ENCODE measurements around the gene PMF1.

PMF1 gene

GRCh38 chr1:156241311-156241811 is 28.6 kb downstream of the PMF1 start:
- no peak for DNase-seq

DNA sequence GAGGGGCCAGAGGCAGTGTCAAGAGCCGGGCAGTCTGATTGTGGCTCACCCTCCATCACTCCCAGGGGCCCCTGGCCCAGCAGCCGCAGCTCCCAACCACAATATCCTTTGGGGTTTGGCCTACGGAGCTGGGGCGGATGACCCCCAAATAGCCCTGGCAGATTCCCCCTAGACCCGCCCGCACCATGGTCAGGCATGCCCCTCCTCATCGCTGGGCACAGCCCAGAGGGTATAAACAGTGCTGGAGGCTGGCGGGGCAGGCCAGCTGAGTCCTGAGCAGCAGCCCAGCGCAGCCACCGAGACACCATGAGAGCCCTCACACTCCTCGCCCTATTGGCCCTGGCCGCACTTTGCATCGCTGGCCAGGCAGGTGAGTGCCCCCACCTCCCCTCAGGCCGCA is 29.1 kb downstream of the PMF1 start, which contains the start of gene BGLAP:
Gene BGLAP, plus strand, starts transcription at position 259 of the 400 bp plus-strand sequence. Its CDS starts 48 bp downstream, at position 307.
- no peak for DNase-seq

DNA sequence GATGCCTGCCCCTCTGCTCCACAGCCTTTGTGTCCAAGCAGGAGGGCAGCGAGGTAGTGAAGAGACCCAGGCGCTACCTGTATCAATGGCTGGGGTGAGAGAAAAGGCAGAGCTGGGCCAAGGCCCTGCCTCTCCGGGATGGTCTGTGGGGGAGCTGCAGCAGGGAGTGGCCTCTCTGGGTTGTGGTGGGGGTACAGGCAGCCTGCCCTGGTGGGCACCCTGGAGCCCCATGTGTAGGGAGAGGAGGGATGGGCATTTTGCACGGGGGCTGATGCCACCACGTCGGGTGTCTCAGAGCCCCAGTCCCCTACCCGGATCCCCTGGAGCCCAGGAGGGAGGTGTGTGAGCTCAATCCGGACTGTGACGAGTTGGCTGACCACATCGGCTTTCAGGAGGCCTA is 29.9 kb downstream of the PMF1 start:
- no peak for DNase-seq

DNA sequence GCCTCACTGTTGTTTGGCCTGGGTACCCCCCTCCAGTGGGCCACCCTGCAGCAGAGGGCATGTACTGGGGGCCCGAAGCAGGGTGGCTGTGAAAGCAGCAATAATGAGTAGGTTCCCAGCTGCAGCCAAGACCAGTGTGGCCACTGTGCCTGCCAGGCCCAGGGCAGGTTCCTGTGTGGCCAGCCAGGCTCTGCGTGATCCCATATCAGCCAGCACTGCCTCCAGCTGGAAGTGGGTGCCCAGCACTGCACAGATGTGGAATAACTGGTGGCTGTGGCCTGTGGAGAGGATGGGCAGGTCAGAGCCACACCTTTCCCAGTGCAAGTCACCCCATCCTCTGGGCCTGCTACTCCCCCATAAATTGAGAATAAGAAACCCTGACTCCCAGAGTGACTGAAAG is 31.3 kb downstream of the PMF1 start:
- DNase-seq, result no peak

DNA sequence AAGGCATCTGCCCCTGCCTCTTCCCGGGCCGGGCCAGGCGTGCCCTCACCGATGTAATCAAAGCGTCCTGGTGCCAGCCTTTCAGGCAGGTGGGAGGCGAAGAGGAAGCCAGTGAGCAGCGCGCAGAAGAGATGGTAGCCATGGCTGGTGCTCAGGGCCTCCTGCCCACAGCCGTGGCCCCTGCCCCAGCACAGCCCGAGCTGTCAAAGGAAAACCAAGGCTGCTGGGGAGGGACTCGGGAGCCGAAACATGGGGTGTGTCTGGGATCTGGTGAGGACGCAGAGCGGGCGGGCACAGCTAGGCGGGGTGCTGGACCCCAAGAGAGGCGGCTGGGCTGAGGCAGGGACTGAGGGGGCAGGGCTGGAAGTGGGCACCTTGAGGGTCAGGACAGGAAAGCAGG is 31.9 kb downstream of the PMF1 start:
- DNase-seq, result no peak

DNA sequence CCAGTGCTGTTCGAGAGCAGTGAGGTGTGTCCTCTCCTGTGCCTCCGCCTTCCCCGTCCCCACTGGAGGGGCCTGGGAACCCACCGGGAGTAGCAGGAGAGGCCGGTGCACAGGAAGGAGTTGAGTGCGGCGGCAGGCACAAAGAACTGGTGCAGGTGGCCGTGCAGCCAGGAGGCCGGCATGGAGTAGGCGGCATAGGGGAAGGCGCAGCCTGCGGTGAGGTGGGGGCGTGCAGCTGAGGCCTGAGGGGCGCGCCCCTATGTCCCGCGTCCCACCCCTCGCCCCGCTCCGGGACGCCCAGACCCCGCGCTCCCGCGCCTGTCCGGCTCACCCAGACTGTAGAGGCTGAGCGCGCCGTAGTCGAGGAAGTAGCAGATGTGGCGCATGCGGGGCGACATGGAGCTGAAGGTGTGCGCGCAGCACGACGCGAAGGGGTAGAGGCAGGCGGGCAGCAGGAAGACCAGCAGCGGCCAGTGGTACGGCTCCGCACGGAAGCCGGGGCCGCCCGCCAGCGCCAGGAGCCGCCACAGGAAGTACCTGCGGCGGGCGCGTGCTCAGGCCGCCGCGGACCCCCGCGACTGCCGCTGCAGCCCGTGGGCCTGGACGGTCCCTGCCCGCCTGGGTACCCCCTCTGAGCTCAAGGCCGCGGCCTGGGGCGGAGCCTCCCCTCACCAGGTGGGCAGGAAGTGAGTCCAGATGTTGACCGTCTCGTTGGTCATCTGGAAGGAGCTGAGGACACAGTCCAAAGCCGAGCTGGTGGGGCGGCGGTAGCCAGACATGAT is 32.8 kb downstream of the PMF1 start:
- DNase-seq, result peak; percentile 60

DNA sequence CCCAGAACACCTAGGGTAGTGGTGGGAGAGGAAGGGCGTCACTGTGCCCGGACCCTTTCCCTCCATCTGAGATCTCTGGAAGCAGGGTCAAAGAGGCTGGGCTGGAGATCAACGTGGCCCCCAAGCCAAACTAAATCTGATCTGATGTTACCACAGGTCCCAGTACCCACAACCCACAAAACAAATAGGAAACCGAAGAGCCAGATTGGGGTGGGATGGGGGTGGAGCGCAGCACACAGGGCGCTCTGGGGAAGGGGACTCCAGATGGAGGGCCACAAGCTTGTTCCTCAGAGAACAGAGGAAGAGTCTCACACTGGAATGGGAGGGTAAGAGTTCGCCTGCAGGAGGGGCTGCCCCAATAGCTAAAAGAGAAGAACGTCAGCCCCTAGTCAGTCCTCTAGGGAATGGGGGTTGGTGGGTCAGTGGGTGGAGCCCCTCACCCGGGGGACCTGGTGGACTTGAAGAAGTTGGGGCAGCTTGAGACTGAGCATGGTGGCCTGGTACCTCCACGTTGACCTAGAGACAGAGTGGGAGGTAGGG is 33.5 kb downstream of the PMF1 start:
- DNase-seq, result no peak

- DNase-seq, result no peak
Observed at GRCh38 chr1:156246781-156247459, 34.1 kb downstream of the PMF1 start.

DNA sequence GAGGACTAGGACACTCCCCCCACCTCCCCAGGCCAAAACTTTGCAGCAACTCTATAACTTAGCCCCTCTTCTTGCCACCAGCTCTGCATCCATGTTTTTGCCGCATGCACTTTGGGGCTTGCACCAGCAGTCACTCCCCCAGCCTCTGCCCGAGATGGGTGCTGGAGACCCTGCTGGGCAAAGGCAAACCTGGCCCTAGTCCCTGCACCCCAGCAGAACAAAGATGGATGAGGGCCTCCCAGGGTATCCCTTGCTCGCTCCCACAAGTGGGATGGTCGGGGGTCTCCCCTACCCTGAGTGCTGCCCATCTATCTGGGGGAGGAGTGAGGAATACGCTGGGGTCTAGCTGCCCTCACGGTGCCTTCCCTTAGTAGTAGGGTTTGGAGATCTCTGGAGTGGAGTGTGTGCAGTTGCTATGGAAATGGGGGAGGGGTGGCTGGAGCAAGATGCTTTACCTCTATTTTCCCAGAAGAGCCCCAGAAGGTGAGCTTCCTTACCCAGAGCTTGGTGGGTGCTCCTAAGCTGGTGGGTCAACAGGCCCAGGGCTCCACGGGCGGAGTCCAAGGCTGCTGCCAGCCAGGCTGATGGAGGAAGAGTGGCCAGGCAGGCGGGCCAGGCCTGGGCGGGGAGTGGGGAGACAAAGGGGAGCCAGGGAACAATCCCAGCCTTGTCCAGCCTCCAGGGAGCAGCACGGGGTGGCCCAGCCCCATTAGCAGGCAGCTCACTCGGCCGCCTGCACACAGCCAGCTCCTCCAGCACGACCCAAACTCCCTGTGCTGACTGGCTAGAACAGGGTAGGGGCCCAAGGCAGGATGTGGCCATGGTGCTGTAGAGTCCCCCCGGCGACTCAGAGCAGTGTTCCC is 34.9 kb downstream of the PMF1 start, which contains the start of gene PAQR6:
Gene PAQR6, minus strand, starts transcription at position 597 of the 863 bp plus-strand sequence. CDS start 1,325 bp downstream, outside the sequence.
- no peak for DNase-seq

DNA sequence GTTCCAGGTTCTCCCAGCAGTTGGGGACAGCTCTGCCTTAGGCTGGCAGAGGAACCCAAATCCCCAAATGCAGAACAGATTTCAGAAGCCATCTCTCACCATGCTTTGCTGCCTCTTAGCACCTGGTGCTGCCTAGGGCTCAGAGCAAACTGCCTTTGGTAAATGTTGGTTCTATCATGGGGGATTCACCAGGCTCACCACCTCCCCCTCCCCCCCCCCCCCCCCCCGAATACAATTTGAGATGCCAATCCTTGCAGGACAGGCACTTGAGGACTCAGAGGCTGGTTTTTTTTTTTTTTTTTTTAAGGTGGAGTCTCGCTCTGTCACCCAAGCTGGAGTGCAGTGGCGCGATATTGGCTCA is 35.5 kb downstream of the PMF1 start:
- DNase-seq, result no peak

DNA sequence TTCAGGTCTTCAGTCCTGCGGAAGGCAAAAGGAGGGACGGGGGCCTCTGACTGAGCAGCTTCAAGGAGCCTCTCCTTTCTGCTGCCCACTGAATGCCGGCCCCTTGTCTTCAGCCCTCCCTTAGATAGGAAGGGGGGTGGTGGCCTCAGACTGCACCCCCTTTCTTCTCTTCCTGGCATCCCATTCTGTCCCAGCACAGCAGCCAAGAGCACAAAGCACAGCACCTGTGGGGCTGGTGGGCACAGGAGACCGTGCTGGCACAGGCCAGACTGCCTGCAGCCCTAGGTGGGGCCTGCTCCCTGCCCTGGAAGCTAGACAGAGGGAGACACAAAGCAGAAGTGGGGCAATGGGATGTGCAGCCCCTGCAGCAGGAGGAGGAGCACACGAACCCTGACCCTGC is 36.8 kb downstream of the PMF1 start:
- no peak for DNase-seq

DNA sequence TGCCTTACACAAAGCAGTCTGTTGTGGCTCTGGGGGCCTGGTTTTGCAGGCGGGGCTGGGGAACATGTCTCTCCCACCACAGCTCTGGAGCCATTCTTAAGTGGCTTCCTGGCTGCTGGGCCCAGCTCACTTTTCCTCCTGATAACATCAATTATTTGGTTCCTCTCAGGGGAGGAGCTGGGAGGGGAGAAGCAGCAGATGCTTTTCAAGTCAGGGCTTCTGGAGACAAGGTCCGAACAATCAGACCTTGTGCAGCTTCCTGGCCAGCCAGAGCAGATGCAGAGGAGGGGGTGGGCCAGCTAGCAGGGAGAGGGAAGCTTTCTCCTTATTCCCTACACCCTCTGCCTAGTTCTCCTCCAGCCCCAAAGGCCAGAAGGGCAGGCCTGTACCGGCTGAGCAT is 38.7 kb downstream of the PMF1 start:
- no peak for DNase-seq

DNA sequence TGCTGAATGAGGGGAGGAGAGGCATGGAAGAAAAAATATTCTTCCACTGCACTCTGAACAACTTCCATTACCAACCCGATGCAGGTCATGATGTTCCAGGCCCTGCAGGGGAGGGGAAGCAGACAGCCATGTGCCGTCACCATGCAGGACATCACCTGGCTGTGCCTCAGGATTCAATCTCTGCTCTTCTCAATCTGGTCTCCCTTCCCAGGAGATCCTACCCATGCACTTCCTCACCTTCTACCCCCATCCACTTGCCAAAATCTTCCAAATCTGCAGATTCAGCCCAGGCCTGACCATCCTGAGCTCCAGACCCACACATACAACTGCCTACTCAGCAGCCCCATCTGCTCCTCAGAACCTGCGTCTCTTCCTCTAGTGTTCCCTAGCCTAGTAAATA is 40.8 kb downstream of the PMF1 start:
- DNase-seq, result no peak

DNA sequence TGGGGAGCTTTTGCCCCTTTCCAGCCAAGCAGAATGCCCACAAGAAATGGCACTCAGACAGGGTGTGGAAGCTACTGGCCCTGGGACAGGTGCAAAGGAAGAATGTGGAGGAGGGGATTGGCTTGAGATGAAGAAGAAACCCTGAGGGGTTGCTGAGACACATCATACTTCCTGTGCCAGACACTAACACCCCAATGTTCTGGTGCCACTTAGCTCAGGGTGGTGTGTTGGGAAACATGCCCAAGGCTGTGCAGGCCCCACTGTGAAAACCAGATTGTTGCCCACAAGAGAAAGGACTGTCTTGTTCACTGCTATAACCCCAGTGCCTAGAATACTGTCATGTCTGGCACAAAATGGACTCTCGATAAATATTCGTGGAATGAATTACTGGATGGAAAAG is 44.9 kb downstream of the PMF1 start:
- no peak for DNase-seq

DNA sequence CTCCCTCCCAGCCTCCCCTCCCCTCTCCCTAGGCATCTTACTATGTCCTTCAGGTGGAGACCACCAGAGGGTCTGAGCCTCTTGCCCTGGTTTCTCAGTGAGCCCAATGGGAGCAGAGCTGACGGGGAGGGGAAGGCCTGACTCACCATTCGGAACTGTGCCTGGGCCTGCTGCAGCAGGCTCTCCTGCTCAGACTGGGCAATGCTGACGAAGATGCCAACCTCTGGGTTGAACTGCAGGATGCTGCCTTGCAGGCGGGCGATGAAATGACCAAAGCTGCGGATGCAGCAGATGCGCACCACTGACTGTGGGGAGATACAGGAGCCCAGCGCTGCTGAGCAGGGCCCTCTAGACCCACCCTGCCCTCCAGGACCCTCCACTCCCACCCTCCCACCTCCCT is 46.1 kb downstream of the PMF1 start:
- no peak for DNase-seq

GRCh38 chr1:156259805-156260204 is 47.0 kb downstream of the PMF1 start:
- no peak for DNase-seq

- DNase-seq, result no peak
Observed at GRCh38 chr1:156260896-156261295, 48.1 kb downstream of the PMF1 start.

- DNase-seq, result no peak
Observed at GRCh38 chr1:156262461-156263287, 49.9 kb downstream of the PMF1 start.

- DNase-seq, result no peak
Observed at GRCh38 chr1:156263288-156263655, 50.5 kb downstream of the PMF1 start.

DNA sequence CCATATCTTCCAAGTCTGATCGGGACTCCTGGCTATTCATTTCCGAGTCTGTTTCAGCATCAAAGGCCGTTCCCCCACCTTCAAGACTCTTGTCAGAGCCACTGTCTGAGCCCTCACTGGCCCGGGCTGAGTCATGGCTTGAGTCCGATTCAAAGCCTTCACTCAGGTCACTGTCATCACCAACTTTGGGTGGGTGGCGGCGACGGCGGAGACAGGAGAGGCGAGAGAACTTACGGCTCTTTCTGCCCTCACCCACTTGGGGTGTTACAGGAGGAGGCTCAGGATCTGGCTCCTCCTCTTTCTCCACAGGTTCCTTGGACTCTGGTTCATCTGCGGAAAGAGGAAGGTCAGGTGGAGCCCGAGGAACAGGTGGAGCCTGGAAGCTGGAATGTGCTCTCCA is 53.2 kb downstream of the PMF1 start:
- DNase-seq, result no peak

- no peak for DNase-seq
Observed at GRCh38 chr1:156268336-156268735, 55.5 kb downstream of the PMF1 start.

- DNase-seq, result no peak
Observed at GRCh38 chr1:156270314-156270713, 57.5 kb downstream of the PMF1 start.

Measured in CD4-positive, alpha-beta T cell treated with Interleukin-17A for 4 hours (primary cell).